ENCODE measurements around the gene METTL15.

GRCh38 chr11:28132548-28132947, 24.4 kb downstream of the METTL15 start:
- TF ChIP-seq CTCF (IDR thresholded peaks at IDR 0.05; ENCODE audit: low read depth, low read length) (no peak), EZH2phosphoT487 (IDR thresholded peaks at IDR 0.05; ENCODE audit: low read depth) (no peak)
